ENCODE data around the gene REM1.

DNA sequence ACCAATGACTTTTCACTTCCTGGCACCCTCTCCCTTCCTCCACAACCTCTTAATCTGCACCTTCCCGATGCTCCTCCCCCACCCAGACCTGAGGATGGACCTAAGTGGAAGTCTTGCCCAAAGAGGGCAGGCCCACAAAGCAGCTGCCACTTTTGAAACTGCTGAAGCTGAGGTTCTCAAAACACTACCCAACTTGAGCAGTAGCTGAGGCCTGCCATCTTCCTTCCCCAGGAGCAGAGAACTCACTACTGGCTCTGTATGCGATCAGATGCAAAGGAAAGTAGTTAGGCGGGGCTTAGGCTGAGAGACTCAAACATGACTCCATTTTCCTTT, 40.7 kb downstream of the REM1 start:
- TF ChIP-seq, protein P1, sequence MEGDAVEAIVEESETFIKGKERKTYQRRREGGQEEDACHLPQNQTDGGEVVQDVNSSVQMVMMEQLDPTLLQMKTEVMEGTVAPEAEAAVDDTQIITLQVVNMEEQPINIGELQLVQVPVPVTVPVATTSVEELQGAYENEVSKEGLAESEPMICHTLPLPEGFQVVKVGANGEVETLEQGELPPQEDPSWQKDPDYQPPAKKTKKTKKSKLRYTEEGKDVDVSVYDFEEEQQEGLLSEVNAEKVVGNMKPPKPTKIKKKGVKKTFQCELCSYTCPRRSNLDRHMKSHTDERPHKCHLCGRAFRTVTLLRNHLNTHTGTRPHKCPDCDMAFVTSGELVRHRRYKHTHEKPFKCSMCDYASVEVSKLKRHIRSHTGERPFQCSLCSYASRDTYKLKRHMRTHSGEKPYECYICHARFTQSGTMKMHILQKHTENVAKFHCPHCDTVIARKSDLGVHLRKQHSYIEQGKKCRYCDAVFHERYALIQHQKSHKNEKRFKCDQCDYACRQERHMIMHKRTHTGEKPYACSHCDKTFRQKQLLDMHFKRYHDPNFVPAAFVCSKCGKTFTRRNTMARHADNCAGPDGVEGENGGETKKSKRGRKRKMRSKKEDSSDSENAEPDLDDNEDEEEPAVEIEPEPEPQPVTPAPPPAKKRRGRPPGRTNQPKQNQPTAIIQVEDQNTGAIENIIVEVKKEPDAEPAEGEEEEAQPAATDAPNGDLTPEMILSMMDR (IDR thresholded peaks at IDR 0.05; ENCODE audit: poor library complexity, severe bottlenecking), result no peak
- TF ChIP-seq SMC3 (conservative IDR thresholded peaks at IDR 0.05; ENCODE audit: poor library complexity), result no peak
- TF ChIP-seq TAF1 (IDR thresholded peaks at IDR 0.05; ENCODE audit: low read depth), result no peak
- TF ChIP-seq POLR2AphosphoS5 (IDR thresholded peaks at IDR 0.05), result no peak
- TF ChIP-seq EP300 (conservative IDR thresholded peaks at IDR 0.05; ENCODE audit: poor library complexity, severe bottlenecking), result no peak
- TF ChIP-seq RAD21 (conservative IDR thresholded peaks at IDR 0.05), result no peak
- no peak for TF ChIP-seq EZH2 (IDR thresholded peaks at IDR 0.05; ENCODE audit: borderline replicate concordance, insufficient read depth, low read length, poor library complexity, severe bottlenecking)
- TF ChIP-seq MXI1 (conservative IDR thresholded peaks at IDR 0.05; ENCODE audit: poor library complexity, severe bottlenecking), result no peak
- TF ChIP-seq, protein P2, sequence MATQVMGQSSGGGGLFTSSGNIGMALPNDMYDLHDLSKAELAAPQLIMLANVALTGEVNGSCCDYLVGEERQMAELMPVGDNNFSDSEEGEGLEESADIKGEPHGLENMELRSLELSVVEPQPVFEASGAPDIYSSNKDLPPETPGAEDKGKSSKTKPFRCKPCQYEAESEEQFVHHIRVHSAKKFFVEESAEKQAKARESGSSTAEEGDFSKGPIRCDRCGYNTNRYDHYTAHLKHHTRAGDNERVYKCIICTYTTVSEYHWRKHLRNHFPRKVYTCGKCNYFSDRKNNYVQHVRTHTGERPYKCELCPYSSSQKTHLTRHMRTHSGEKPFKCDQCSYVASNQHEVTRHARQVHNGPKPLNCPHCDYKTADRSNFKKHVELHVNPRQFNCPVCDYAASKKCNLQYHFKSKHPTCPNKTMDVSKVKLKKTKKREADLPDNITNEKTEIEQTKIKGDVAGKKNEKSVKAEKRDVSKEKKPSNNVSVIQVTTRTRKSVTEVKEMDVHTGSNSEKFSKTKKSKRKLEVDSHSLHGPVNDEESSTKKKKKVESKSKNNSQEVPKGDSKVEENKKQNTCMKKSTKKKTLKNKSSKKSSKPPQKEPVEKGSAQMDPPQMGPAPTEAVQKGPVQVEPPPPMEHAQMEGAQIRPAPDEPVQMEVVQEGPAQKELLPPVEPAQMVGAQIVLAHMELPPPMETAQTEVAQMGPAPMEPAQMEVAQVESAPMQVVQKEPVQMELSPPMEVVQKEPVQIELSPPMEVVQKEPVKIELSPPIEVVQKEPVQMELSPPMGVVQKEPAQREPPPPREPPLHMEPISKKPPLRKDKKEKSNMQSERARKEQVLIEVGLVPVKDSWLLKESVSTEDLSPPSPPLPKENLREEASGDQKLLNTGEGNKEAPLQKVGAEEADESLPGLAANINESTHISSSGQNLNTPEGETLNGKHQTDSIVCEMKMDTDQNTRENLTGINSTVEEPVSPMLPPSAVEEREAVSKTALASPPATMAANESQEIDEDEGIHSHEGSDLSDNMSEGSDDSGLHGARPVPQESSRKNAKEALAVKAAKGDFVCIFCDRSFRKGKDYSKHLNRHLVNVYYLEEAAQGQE (IDR thresholded peaks at IDR 0.05; ENCODE audit: borderline replicate concordance), result no peak
